D721Med (cell line): ENCODE measurements around the gene ARFGEF2.

Experiments
- DNase-seq: peaks from one replicate; pipeline ENCODE4 v3.0.0; 2011; ENCODE audit warnings: low spot score; ENCODE audit not compliant: insufficient read length
- FAIRE-seq: peaks from 2 replicates; lab custom pipeline; 2011; peaks lifted over from hg19 to GRCh38; lab: Jason Lieb, UNC
- CTCF ChIP-seq: IDR thresholded peaks from 2 replicates; pipeline ENCODE4 v1.5.1; 2012; ENCODE audit warnings: mild to moderate bottlenecking, control low read depth; ENCODE audit not compliant: insufficient read depth; ENCODE audit errors: missing control alignments

ARFGEF2 gene

DNA sequence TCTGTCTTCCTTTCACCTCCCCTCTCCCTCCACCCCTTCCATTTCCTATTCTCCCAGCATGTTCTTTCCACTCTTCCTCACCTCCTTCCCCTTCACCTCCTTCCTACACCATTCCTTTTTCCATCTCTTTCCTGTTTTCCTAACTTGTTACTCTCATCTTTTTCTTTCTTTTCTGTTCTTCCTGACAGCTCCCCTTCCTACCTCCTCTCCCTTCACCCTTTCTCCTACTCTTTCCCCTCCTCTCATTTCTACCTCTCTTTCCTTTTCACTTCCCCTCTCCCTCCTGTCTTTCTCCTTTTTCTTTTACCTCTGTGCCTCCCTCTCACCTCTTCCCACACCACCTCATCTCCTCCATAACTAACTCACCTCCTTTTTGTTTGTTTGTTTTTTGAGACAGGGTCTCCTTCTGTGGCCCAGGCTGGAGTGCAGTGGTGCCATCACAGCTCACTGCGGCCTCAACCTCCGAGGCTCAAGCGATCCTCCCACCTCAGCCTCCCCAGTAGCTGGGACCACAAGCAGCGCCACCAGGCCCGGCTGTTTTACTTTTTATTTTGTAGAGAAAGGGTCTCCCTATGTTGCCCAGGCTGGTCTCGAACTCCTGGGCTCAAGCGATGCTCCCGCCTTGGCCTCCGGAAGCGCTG, 864 bp upstream of the ARFGEF2 start:
- DNase-seq (no peak), FAIRE-seq (no peak)
- TF ChIP-seq CTCF = no peak

DNA sequence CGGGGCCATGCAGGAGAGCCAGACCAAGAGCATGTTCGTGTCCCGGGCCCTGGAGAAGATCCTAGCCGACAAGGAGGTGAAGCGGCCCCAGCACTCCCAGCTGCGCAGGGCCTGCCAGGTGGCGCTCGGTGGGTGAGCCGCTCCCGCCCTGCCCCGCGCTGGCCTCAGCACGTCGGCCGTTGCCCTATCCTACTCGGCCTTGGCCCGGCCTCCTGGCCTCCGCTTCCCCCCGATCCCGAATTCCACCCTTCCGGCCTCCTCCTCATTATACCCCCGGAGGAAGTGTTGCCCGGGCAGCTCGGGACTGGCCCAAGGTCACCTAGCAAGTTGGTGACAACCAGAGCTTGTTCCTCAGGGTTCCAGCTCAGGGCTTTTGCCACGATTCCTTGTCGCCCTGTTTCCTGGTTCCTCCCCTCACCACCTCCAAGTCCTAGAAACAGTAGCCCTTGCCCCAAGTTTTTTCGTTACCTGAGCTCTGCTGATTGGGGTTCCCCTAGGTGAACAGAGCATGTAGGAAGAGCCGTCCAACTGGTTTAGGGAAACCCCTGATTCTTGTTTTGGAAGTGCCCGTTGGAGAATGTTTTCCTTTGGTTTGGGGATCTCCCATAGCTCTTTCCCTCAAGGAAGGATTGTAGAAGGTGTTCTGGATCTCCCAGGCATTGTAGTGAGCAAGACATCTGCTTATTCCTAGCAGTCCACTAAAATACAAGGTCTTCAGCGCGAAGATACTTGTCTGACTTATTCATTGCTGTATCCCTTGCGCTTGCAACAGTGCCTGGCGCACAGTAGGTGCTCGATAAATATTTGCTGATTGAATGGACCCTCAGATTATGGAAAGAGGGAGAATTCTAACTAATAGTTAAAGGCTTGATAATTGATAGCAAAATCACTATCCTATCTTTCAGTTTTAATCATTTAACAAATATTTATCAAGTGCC, 641 bp downstream of the ARFGEF2 start:
- no peak for DNase-seq
- FAIRE-seq = no peak

DNA sequence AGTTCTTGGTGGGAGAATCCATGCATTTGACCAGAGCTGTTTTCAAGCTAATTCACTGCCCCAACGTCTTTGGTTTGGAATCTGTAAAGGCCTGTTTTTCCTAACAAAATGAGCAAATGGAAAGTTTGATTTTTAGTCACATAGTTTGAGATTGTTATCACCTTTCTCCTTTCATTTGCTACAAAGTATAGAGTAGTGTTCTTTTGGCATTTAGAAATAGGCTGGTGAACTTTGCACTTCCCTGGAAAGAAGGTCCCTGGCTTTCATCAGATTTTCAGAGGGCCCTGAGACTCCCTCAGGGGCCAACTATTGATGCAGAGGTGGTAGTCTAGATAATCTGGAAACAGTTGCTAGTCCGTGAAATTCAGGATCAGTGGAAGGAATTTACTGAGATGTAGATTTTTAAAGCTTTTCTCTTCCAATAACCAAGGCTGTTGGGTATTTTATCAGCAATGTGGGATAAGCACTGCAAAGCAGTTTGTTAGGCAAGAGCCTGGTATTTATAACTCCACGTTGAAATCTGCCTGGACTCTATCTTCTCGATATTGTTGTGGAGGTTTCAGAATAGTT, 1.7 kb downstream of the ARFGEF2 start:
- DNase-seq = no peak
- no peak for TF ChIP-seq CTCF
- FAIRE-seq = no peak

More for the DNA sequence above, 641 bp downstream of the ARFGEF2 start:
- no peak for TF ChIP-seq CTCF

DNA sequence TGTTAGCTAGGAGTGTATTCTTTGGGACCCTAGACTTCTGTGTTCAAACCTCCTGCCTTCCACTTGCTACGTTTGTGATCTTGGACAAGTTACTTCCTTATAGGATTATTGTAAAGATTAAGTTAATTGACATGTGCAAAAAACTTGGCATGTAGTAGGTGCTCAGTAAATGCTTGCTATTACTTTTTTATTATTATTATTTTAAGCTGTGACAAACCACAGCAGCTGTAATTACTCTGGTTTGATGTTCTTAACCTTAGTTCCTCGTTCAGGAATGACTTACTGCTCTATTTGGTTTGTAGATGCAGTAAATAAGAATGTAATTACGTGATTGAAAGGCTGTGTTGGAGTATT, 3.2 kb downstream of the ARFGEF2 start:
- DNase-seq (no peak), FAIRE-seq (no peak)
- TF ChIP-seq CTCF = no peak

- TF ChIP-seq CTCF = no peak
- no peak for DNase-seq
- no peak for FAIRE-seq
These were observed 4.8 kb downstream of the ARFGEF2 start for GRCh38 chr20:48926267-48926666.

DNA sequence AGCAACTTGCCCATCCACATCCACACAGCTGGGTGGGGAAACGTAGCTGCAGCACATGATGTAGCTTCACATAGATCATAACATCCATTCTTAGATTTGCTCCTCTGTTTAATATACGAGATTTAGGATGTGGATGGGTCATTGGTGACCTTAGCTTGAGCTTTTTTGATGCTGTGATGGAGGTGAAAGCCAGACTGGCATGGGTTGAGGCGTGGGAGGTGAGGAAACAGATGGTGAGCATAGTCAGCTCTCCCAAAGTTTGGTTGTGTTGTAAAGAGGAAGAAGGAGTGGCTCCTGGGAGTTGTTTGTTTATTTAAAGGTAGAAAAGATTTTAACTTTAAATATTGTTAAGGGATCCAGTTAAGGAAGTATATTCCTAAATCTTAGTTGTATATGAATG, 5.3 kb downstream of the ARFGEF2 start:
- DNase-seq (no peak), FAIRE-seq (no peak)
- TF ChIP-seq CTCF = no peak
